Vagina (tissue), 2 donors: ENCODE data around the gene SH3BP2. TPM values are rescaled to one million over a fixed set of nuclear protein-coding genes. Genes with fewer than 3 reads are reported as not detected.

Experiments used
- DNase-seq, 2 donors: peaks; one replicate each; pipeline ENCODE4 v3.0.0-alpha.2; 2017; ENCODE audit errors: extremely low spot score in 2 of 2
- H3K27ac ChIP-seq: fragments of 200-600 bp; sonication (generic); one replicate; pipeline ENCODE4 v1.5.1; 2019
- H3K27me3 ChIP-seq: fragments of 200-600 bp; sonication (generic); one replicate; pipeline ENCODE4 v1.5.1; 2019
- H3K36me3 ChIP-seq, 2 donors: fragments of 200-600 bp; sonication (generic); one replicate each; pipeline ENCODE4 v1.5.1; 2017 to 2019
- H3K4me1 ChIP-seq: fragments of 200-600 bp; sonication (generic); one replicate; pipeline ENCODE4 v1.5.1; 2019
- H3K4me3 ChIP-seq, 2 donors: fragments of 200-600 bp; sonication (generic); 1 replicate in 1 of 2; 2 replicates in 1 of 2; pipeline ENCODE4 v1.5.1; 2016 to 2019
- H3K9me3 ChIP-seq: fragments of 200-600 bp; sonication (generic); one replicate; pipeline ENCODE4 v1.5.1; 2019
- POLR2A ChIP-seq, 2 donors: fragments of 450-650 bp; IDR thresholded peaks; one replicate each; pipeline ENCODE4 v1.6.1; 2017; ENCODE audit warnings: antibody characterized with exemption in 2 of 2, mild to moderate bottlenecking in 2 of 2, moderate library complexity in 2 of 2
- POLR2AphosphoS5 ChIP-seq, 2 donors: sonication (generic); formaldehyde crosslinking; IDR thresholded peaks; one replicate each; pipeline ENCODE4 v1.9.0; 2017; ENCODE audit warnings: antibody characterized with exemption in 2 of 2, mild to moderate bottlenecking in 2 of 2, low read depth in 1 of 2; ENCODE audit not compliant: insufficient read depth in 1 of 2
- intact Hi-C: fragments of 100-400 bp; cut with DNase I; formaldehyde crosslinking; loops from one replicate; pipeline ENCODE4 v1.15.1; 2023
- total RNA-seq: library from RNA; depleted of rRNA; stranded (reverse); fragments of >200 nt; gene quantifications from one replicate; pipeline ENCODE4 v1.2.3, GENCODE V29; 2016
- TF ChIP-seq, protein P1 (sequence below), 3 experiments: fragments of 450-650 bp in 2 of 3; fragments of 200-600 bp in 1 of 3; sonication (generic) in 1 of 3; IDR thresholded peaks; one replicate each; pipeline ENCODE4 v1.5.1; 2017 to 2019; ENCODE audit warnings: antibody characterized with exemption in 3 of 3, mild to moderate bottlenecking in 2 of 3, moderate library complexity in 2 of 3

SH3BP2 gene
- total RNA-seq, 1 donor from 2014 or later = 102 TPM

DNA sequence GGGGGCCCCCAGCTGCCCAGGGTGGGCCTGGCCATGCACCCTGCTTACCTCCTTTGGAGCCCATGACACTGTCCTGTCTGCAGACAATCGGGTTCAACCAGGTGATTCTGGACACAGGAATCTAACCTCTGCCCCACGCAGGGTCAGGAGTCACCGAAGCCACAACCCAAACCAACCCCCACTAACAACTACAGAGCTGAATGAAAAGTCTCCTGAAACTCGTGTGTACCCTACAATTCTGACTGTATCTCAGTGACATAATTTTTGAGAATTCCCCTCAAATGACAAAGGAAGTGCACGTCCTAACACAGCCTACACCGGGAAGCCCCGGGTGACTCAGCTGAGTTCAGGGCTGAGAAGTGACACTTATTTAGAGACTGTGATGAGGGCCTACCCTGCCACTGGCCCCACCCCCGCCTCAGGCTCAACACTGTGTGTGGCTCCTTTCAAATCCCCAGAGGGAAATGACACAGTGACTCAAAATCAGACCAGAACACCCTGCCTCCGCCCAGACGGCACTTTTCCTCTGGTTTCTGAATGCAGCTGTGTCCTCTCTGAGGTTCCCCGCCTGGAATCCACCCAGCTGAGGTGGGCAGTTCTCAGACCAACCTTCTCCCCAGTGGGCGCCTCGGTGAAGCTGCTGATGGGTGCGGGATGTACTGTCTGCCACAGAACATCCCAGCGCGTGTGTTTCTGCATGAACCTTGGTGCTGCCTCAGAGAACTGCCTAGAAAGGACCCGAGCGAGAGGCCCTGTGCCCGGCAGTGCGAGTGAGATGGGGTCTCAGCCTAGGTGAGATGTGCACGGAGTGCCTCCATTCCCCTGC is 46.7 kb upstream of the SH3BP2 start:
- DNase-seq = no peak
- H3K4me3 ChIP-seq = no peak overlapping the region
- TF ChIP-seq POLR2A (IDR thresholded peaks at IDR 0.05) (no peak), POLR2AphosphoS5 (IDR thresholded peaks at IDR 0.05; ENCODE audit: insufficient read depth in 1 of 2, low read depth in 1 of 2) (no peak)
- TF ChIP-seq, protein P1, sequence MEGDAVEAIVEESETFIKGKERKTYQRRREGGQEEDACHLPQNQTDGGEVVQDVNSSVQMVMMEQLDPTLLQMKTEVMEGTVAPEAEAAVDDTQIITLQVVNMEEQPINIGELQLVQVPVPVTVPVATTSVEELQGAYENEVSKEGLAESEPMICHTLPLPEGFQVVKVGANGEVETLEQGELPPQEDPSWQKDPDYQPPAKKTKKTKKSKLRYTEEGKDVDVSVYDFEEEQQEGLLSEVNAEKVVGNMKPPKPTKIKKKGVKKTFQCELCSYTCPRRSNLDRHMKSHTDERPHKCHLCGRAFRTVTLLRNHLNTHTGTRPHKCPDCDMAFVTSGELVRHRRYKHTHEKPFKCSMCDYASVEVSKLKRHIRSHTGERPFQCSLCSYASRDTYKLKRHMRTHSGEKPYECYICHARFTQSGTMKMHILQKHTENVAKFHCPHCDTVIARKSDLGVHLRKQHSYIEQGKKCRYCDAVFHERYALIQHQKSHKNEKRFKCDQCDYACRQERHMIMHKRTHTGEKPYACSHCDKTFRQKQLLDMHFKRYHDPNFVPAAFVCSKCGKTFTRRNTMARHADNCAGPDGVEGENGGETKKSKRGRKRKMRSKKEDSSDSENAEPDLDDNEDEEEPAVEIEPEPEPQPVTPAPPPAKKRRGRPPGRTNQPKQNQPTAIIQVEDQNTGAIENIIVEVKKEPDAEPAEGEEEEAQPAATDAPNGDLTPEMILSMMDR (IDR thresholded peaks at IDR 0.05) = no peak
- intact Hi-C loops = no loop called here
- H3K4me1 ChIP-seq = peaks cover 17% of the 10 kb centered on the region
- peak overlapping the region; percentile 6 for H3K27ac ChIP-seq
- no peaks in the 10 kb centered on the region for H3K27me3 ChIP-seq
- H3K9me3 ChIP-seq = no peaks in the 10 kb centered on the region
- peaks cover 0 to 46% of the 10 kb centered on the region in 2 donors for H3K36me3 ChIP-seq

DNA sequence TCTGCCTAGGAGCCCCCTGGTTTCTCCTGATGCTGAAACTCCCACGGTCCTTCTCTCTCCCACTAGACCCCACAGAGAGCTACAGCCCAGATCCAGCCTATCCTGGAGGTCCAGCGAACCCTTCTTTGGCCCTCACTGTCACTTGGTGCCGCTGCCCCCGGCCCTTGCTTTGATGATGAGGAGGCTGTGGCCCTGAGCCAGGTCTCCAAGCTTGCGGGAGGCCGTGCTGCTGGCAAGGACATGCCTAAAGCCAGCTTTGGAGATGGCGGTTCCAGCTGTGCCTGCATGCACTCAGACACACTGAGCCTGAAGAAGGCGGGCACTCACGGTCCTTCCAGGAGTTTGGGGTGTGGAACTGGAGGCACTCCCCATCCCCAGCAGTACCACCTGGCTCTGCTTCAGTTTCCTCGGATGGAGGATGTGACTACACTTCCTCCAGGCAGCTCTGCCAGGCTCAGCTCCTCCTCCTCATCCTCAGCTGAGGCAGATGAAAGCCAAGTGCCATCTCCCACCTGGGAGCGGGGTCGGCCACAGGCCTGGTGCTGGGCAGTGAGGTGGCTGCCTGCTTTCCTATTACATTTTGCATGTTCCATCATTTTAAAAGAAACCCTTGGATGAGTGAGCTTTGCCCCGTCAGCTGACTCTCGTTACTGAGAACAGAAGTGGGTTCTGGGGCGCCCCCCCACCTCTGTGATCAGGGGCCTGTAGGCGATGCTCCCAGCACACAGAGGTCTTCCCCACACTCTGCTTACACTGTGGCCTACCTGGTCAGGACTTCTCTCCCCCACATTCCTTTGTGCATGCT is 45.8 kb upstream of the SH3BP2 start:
- intact Hi-C loops = no loop called here
- no peaks in the 10 kb centered on the region for H3K9me3 ChIP-seq
- DNase-seq = no peak
- TF ChIP-seq POLR2AphosphoS5 (IDR thresholded peaks at IDR 0.05; ENCODE audit: insufficient read depth in 1 of 2, low read depth in 1 of 2) (no peak), POLR2A (IDR thresholded peaks at IDR 0.05) (no peak)
- TF ChIP-seq, protein P1 (IDR thresholded peaks at IDR 0.05) = no peak
- H3K27me3 ChIP-seq = no peaks in the 10 kb centered on the region
- peaks cover 17% of the 10 kb centered on the region for H3K4me1 ChIP-seq
- H3K36me3 ChIP-seq = peaks cover 0 to 46% of the 10 kb centered on the region in 2 donors
- no peak overlapping the region for H3K4me3 ChIP-seq
- H3K27ac ChIP-seq = peak overlapping the region; percentile 6

DNA sequence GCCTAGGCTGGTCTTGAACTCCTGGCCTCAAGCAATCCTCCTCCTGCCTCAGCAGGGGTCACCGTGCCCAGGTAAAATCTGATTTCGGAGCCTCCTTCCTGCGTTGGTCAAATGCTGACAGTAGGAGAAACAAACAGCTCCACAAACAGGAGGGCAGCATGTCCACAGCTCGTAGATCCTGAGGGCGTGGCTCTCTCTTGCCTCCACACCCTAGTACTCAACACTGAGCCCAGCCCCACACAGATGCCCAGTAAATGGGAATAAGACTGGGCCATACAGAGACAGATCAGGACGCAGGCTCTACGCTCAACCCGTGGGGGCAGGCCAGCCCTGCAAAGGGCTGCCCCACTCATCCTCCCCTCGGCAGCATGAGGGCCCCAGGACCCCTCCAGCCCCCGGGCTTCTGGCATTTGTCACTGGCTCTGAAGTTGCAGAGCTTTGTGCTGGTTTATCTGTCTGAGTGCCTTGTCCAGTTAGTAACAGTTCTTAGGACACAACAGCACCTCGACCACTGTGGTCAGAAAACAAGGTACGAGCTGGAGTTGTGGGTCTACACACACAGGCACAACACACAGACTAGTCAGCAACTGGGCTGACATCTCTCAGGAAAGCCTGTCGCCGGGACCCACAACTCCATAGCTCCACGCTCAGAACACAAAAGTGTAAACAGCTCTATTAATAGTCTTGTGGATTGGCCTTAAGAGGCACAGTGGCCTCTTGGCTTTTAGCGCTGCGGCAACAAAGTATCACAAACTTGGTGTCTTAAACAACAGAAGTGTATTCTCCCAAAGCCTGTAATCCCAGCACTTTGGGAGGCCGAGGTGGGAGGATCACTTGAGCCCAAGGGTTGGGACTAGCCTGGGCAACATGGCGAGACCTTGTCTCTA is 41.9 kb upstream of the SH3BP2 start:
- Histone ChIP-seq H3K4me1 (peaks cover 48% of the 10 kb centered on the region), H3K9me3 (no peaks in the 10 kb centered on the region), H3K4me3 (no peak overlapping the region), H3K27ac (no peak overlapping the region), H3K36me3 (peaks cover 0 to 17% of the 10 kb centered on the region in 2 donors), H3K27me3 (no peaks in the 10 kb centered on the region)
- no peak for DNase-seq
- intact Hi-C loops = loop anchor here (10.0 kb wide), 1 partner anchor 184 kb away; no protein-coding TSS in a partner anchor
- TF ChIP-seq, protein P1 (IDR thresholded peaks at IDR 0.05) = no peak
- no peak for TF ChIP-seq POLR2AphosphoS5 (IDR thresholded peaks at IDR 0.05; ENCODE audit: insufficient read depth in 1 of 2, low read depth in 1 of 2)
- TF ChIP-seq POLR2A (IDR thresholded peaks at IDR 0.05) = no peak

DNA sequence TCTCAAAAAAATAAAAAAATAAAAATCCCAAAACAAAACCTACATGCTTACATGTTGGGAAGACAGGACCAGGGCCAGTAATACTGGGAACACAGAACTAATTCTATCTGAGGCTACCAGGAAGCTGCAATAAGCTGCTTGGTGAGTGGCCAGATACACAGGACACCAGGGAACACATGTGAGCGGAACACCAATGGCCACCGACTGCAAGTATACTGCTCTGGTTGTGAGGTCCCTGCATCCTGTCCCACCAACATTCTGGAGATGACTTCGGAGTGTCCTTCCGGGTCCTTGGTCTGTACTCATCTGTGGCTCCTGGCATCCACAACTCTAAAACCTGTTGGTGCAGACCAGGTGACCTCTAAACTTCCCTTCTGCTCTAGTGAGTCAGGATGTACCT is 39.4 kb upstream of the SH3BP2 start:
- intact Hi-C loops = loop anchor here (10.0 kb wide), 1 partner anchor 181 kb away; no protein-coding TSS in a partner anchor
- H3K27ac ChIP-seq = no peak overlapping the region
- TF ChIP-seq POLR2A (IDR thresholded peaks at IDR 0.05) (no peak), POLR2AphosphoS5 (IDR thresholded peaks at IDR 0.05; ENCODE audit: insufficient read depth in 1 of 2, low read depth in 1 of 2) (peak in 1 of 2 donors; percentile 32)
- no peaks in the 10 kb centered on the region for H3K9me3 ChIP-seq
- H3K27me3 ChIP-seq = no peaks in the 10 kb centered on the region
- no peak for DNase-seq
- H3K4me1 ChIP-seq = peaks cover 38% of the 10 kb centered on the region
- H3K4me3 ChIP-seq = no peak overlapping the region
- no peaks in the 10 kb centered on the region for H3K36me3 ChIP-seq
